ENCODE data around the gene AHCYL1.

AHCYL1 gene

GRCh38 chr1:109976762-109977161, 7.8 kb upstream of the AHCYL1 start:
- DNase-seq (ENCODE audit: low read depth in 2 of 2): no peak

- no peak for DNase-seq (ENCODE audit: low read depth in 2 of 2)
Measured at GRCh38 chr1:109977225-109977624, 7.3 kb upstream of the AHCYL1 start.

GRCh38 chr1:109977657-109978378, 6.7 kb upstream of the AHCYL1 start:
- DNase-seq (ENCODE audit: low read depth in 2 of 2): no peak

- DNase-seq (ENCODE audit: low read depth in 2 of 2): no peak
Measured at GRCh38 chr1:109978761-109979488, 5.6 kb upstream of the AHCYL1 start.

GRCh38 chr1:109979489-109980091, 5.0 kb upstream of the AHCYL1 start:
- no peak for DNase-seq (ENCODE audit: low read depth in 2 of 2)

GRCh38 chr1:109980324-109981003, 4.1 kb upstream of the AHCYL1 start:
- no peak for DNase-seq (ENCODE audit: low read depth in 2 of 2)

GRCh38 chr1:109981004-109981335, 3.6 kb upstream of the AHCYL1 start:
- DNase-seq (ENCODE audit: low read depth in 2 of 2): no peak

GRCh38 chr1:109983380-109984189, 980 bp upstream of the AHCYL1 start:
- no peak for DNase-seq (ENCODE audit: low read depth in 2 of 2)

GRCh38 chr1:109984190-109984455, 442 bp upstream of the AHCYL1 start:
- DNase-seq (ENCODE audit: low read depth in 2 of 2): no peak

GRCh38 chr1:109985247-109986053, 885 bp downstream of the AHCYL1 start:
- DNase-seq (ENCODE audit: low read depth in 2 of 2): no peak

- no peak for DNase-seq (ENCODE audit: low read depth in 2 of 2)
Measured at GRCh38 chr1:109986054-109986444, 1.5 kb downstream of the AHCYL1 start.

- no peak for DNase-seq (ENCODE audit: low read depth in 2 of 2)
Measured at GRCh38 chr1:109988349-109988914, 3.9 kb downstream of the AHCYL1 start.

GRCh38 chr1:109989506-109990301, 5.1 kb downstream of the AHCYL1 start:
- no peak for DNase-seq (ENCODE audit: low read depth in 2 of 2)

- no peak for DNase-seq (ENCODE audit: low read depth in 2 of 2)
Measured at GRCh38 chr1:109990302-109990653, 5.7 kb downstream of the AHCYL1 start.

- DNase-seq (ENCODE audit: low read depth in 2 of 2): no peak
Measured at GRCh38 chr1:109991400-109991925, 6.9 kb downstream of the AHCYL1 start.

- no peak for DNase-seq (ENCODE audit: low read depth in 2 of 2)
Measured at GRCh38 chr1:109993885-109994284, 9.3 kb downstream of the AHCYL1 start.

- no peak for DNase-seq (ENCODE audit: low read depth in 2 of 2)
Measured at GRCh38 chr1:109994654-109995053, 10.1 kb downstream of the AHCYL1 start.

- no peak for DNase-seq (ENCODE audit: low read depth in 2 of 2)
Measured at GRCh38 chr1:109995536-109995935, 11.0 kb downstream of the AHCYL1 start.

GRCh38 chr1:109996476-109996875, 11.9 kb downstream of the AHCYL1 start:
- DNase-seq (ENCODE audit: low read depth in 2 of 2): no peak

All from stimulated activated CD8-positive, alpha-beta memory T cell treated with anti-CD3 and anti-CD28 coated beads, Interleukin-7, amount 100 ng/mL, for 4 hours (primary cell).